BE2C (cell line): ENCODE results near the gene IRAK1.
"Not testable (repeated sequence)": the region's sequence is repeated elsewhere in the genome, so short reads cannot be mapped to it uniquely, and the experiment has no call there.

Source experiments
- DNase-seq: peaks from one replicate; pipeline ENCODE4 v3.0.0-alpha.2; 2020
- H3K27me3 ChIP-seq: fragments of 250-450 bp; sonication (Bioruptor Pico); 2 replicates; pipeline ENCODE4 v1.5.1; 2020; ENCODE audit warnings: mild to moderate bottlenecking
- H3K36me3 ChIP-seq: fragments of 250-450 bp; sonication (Bioruptor Pico); 2 replicates; pipeline ENCODE4 v1.5.1; 2020; ENCODE audit warnings: mild to moderate bottlenecking
- H3K4me1 ChIP-seq: fragments of 250-450 bp; sonication (Bioruptor Pico); 2 replicates; pipeline ENCODE4 v1.5.1; 2020
- H3K4me3 ChIP-seq: 2 replicates; pipeline ENCODE4 v1.5.1; 2011; ENCODE audit warnings: low read depth, low read length
- H3K9me3 ChIP-seq: fragments of 250-450 bp; sonication (Bioruptor Pico); 2 replicates; pipeline ENCODE4 v1.5.1; 2020
- CTCF ChIP-seq: IDR thresholded peaks from 2 replicates; pipeline ENCODE4 v1.5.1; 2012; ENCODE audit warnings: mild to moderate bottlenecking, low read depth, low read length

IRAK1 gene

GRCh38 chrX:154004315-154004714 is 15.4 kb downstream of the IRAK1 start:
- no peak for DNase-seq
- Histone ChIP-seq H3K36me3 (no peaks in the 10 kb centered on the region), H3K27me3 (no peaks in the 10 kb centered on the region), H3K4me3 (no peak overlapping the region), H3K4me1 (peaks cover 4% of the 10 kb centered on the region), H3K9me3 (no peaks in the 10 kb centered on the region)
- no peak for TF ChIP-seq CTCF

- DNase-seq: peak; percentile 48
Observed at GRCh38 chrX:154002215-154002719, 17.4 kb downstream of the IRAK1 start.

GRCh38 chrX:154000051-154000450 is 19.7 kb downstream of the IRAK1 start:
- H3K4me1 ChIP-seq: peaks cover 4% of the 10 kb centered on the region
- H3K36me3 ChIP-seq: no peaks in the 10 kb centered on the region
- no peak overlapping the region for H3K4me3 ChIP-seq
- TF ChIP-seq CTCF: no peak
- no peak for DNase-seq
- no peaks in the 10 kb centered on the region for H3K9me3 ChIP-seq
- H3K27me3 ChIP-seq: no peaks in the 10 kb centered on the region

More at GRCh38 chrX:154002215-154002719, 17.4 kb downstream of the IRAK1 start:
- Histone ChIP-seq H3K27me3 (no peaks in the 10 kb centered on the region), H3K4me1 (peaks cover 4% of the 10 kb centered on the region), H3K9me3 (no peaks in the 10 kb centered on the region), H3K36me3 (no peaks in the 10 kb centered on the region), H3K4me3 (no peak overlapping the region)
- no peak for TF ChIP-seq CTCF

- Histone ChIP-seq H3K4me3 (no peak overlapping the region), H3K4me1 (peaks cover 4% of the 10 kb centered on the region), H3K9me3 (no peaks in the 10 kb centered on the region), H3K27me3 (no peaks in the 10 kb centered on the region), H3K36me3 (no peaks in the 10 kb centered on the region)
- TF ChIP-seq CTCF: no peak
- no peak for DNase-seq
Observed at GRCh38 chrX:153999359-154000037, 20.2 kb downstream of the IRAK1 start.

- TF ChIP-seq CTCF: no peak
- H3K36me3 ChIP-seq: no peaks in the 10 kb centered on the region
- no peaks in the 10 kb centered on the region for H3K27me3 ChIP-seq
- no peaks in the 10 kb centered on the region for H3K9me3 ChIP-seq
- no peaks in the 10 kb centered on the region for H3K4me1 ChIP-seq
- H3K4me3 ChIP-seq: no peak overlapping the region
- no peak for DNase-seq
Observed at GRCh38 chrX:153995504-153995903, 24.2 kb downstream of the IRAK1 start.

- not testable (repeated sequence) for H3K36me3 ChIP-seq, H3K9me3 ChIP-seq, H3K4me3 ChIP-seq, DNase-seq, H3K27me3 ChIP-seq, H3K4me1 ChIP-seq
Observed at GRCh38 chrX:153994398-153994797, 25.3 kb downstream of the IRAK1 start.

GRCh38 chrX:153993978-153994377 is 25.7 kb downstream of the IRAK1 start:
- no peaks in the 10 kb centered on the region for H3K36me3 ChIP-seq
- H3K4me1 ChIP-seq: no peaks in the 10 kb centered on the region
- DNase-seq: no peak
- no peaks in the 10 kb centered on the region for H3K9me3 ChIP-seq
- no peak for TF ChIP-seq CTCF
- H3K4me3 ChIP-seq: no peak overlapping the region
- H3K27me3 ChIP-seq: no peaks in the 10 kb centered on the region
